Esophagus squamous epithelium (tissue), 5 donors: Measurements from ENCODE around the gene APOL1. TPM values are rescaled to one million over a fixed set of nuclear protein-coding genes. Genes with fewer than 3 reads are reported as not detected.
"Not testable (repeated sequence)": the region's sequence is repeated elsewhere in the genome, so short reads cannot be mapped to it uniquely, and the experiment has no call there.

Experiments
- DNase-seq: peaks from one replicate; lab custom pipeline; 2025; lab: John Stamatoyannopoulos, UW
- H3K27ac ChIP-seq, 4 donors: fragments of 200-600 bp; sonication (generic); one replicate each; pipeline ENCODE4 v1.5.1; 2016 to 2019; ENCODE audit warnings: mild to moderate bottlenecking in 1 of 4
- H3K27me3 ChIP-seq, 4 donors: fragments of 200-600 bp; sonication (generic); 1 replicate in 3 of 4; 2 replicates in 1 of 4; pipeline versions ENCODE4 v1.5.1 to v1.6.0; 2017 to 2021; ENCODE audit warnings: antibody characterized with exemption in 1 of 4
- H3K36me3 ChIP-seq, 3 donors: fragments of 200-600 bp; sonication (generic); one replicate each; pipeline ENCODE4 v1.5.1; 2016 to 2019
- H3K4me1 ChIP-seq, 3 donors: fragments of 200-600 bp; sonication (generic); one replicate each; pipeline ENCODE4 v1.5.1; 2017 to 2019
- H3K4me3 ChIP-seq, 4 donors: fragments of 200-600 bp; sonication (generic); 1 replicate in 3 of 4; 2 replicates in 1 of 4; pipeline ENCODE4 v1.5.1; 2016 to 2019; ENCODE audit warnings: mild to moderate bottlenecking in 2 of 4, moderate library complexity in 1 of 4
- H3K9me3 ChIP-seq, 3 donors: fragments of 200-600 bp; sonication (generic); one replicate each; pipeline ENCODE4 v1.5.1; 2016 to 2019
- POLR2A ChIP-seq, 4 donors: fragments of 450-650 bp; IDR thresholded peaks; one replicate each; pipeline ENCODE4 v1.6.1; 2017; ENCODE audit warnings: antibody characterized with exemption in 4 of 4, mild to moderate bottlenecking in 4 of 4, moderate library complexity in 3 of 4
- WGBS, 2 donors: methylation state at CpG; one replicate each; pipeline ENCODE4 v1.1.5; 2018; 5-methylcytosine and 5-hydroxymethylcytosine counted together
- intact Hi-C: fragments of 100-400 bp; cut with DNase I; formaldehyde crosslinking; loops from one replicate; pipeline ENCODE4 v1.15.0; 2022
- total RNA-seq, 4 donors: library from RNA; depleted of rRNA; stranded (reverse); fragments of >200 nt; gene quantifications; one replicate each; pipeline ENCODE4 v1.1.0, GENCODE V29; 2016
- TF ChIP-seq, protein P1 (sequence below), 6 experiments: fragments of 450-650 bp in 4 of 6; fragments of 200-600 bp in 2 of 6; sonication (generic) in 2 of 6; IDR thresholded peaks; one replicate each; pipeline ENCODE4 v1.5.1; 2016 to 2019; ENCODE audit warnings: antibody characterized with exemption in 6 of 6, mild to moderate bottlenecking in 4 of 6, moderate library complexity in 4 of 6
- donor health status: DM: yes; HTN: yes; CAD: no.

The APOL1 gene
- total RNA-seq, 4 donors from 2014 or later = 8.4 to 49.3 (median 20.6) TPM

DNA sequence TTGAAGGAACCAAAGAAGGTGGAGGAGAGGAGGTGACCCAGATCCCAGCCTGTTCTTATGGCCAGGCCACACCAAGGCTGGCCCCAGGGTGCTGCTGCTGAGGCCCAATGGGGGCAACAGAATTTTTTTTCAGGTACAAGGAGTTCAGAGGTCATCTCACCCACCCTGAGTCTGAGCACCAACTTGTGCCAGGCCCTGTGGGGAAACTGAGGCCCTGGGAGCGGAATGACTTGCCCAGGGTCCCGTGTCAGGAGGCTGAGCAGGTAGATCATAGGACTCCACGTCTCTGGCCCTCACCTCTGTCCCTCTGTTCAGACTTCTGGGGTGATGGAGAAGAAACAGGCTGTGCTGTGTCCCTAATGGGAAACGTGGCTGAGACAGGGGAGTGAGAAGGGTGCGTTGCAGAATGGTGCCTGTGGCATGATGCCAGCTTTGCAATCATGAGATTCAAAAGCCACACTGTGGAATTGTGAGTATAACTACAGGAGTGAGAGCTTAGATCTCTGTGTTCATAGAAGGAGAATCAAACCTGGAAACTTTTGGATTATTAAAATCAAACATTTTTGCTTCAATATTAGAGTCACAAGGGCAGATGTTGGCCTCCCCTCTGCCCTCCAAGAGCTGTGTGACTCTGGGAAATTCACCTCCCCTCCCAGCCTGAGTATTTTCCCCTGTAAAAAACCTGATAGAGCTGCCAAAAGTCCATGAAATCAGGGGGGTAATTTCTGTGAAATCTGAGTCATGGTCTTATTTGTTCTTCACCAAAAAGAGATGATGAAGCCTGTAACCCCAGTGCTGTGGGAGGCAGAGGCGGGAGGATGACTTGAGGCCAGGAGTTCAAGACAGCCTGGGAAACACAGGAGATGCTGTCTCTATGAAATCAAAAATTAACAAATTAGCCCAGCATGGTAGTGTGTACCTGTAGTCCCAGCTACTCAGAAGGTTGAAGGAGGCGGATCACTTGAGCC lies 874 bp downstream of the APOL1 start:
- peak overlapping the region; percentile 32 to 66 (median 46) for H3K4me3 ChIP-seq
- no peaks in the 10 kb centered on the region for H3K9me3 ChIP-seq
- peaks cover 0 to 22% (median 0%) of the 10 kb centered on the region in 3 donors for H3K36me3 ChIP-seq
- no peak for DNase-seq
- WGBS, 2 donors = 28 to 35% methylated on average over 4 of the region's 7 CpGs
- peak overlapping the region; percentile 78 to 93 (median 82) for H3K27ac ChIP-seq
- intact Hi-C loops = no loop called here
- TF ChIP-seq, protein P1, sequence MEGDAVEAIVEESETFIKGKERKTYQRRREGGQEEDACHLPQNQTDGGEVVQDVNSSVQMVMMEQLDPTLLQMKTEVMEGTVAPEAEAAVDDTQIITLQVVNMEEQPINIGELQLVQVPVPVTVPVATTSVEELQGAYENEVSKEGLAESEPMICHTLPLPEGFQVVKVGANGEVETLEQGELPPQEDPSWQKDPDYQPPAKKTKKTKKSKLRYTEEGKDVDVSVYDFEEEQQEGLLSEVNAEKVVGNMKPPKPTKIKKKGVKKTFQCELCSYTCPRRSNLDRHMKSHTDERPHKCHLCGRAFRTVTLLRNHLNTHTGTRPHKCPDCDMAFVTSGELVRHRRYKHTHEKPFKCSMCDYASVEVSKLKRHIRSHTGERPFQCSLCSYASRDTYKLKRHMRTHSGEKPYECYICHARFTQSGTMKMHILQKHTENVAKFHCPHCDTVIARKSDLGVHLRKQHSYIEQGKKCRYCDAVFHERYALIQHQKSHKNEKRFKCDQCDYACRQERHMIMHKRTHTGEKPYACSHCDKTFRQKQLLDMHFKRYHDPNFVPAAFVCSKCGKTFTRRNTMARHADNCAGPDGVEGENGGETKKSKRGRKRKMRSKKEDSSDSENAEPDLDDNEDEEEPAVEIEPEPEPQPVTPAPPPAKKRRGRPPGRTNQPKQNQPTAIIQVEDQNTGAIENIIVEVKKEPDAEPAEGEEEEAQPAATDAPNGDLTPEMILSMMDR (IDR thresholded peaks at IDR 0.05) = no peak
- no peak for TF ChIP-seq POLR2A (IDR thresholded peaks at IDR 0.05)
- H3K27me3 ChIP-seq = no peaks in the 10 kb centered on the region
- H3K4me1 ChIP-seq = peaks cover 28 to 85% (median 47%) of the 10 kb centered on the region in 3 donors

DNA sequence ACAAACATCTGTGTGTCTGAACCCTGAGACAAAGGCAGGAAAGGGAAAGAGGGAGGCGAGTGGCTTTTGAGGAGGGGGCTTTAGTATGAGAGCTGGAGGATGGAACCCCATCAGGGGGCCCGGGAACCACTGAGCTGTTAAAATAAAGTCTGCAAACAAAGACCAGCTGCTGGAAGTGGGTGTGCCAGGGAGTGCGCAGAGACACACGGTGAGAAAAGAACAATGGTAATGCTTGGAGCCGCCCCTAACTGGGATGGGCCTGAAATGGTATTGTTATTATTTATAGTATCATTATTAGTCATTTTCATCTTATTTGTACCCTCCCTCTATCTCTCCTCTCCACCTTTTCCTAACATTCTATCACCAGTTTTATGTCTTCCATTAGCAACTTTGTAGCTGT lies 2.6 kb downstream of the APOL1 start:
- no CpG with 5 or more reads among the region's 5 CpGs for WGBS, 2 donors
- H3K27me3 ChIP-seq, H3K9me3 ChIP-seq, DNase-seq, intact Hi-C loops: not testable (repeated sequence)
- H3K36me3 ChIP-seq = peaks cover 0 to 37% (median 0%) of the 10 kb centered on the region in 3 donors
- peaks cover 30 to 84% (median 53%) of the 10 kb centered on the region in 3 donors for H3K4me1 ChIP-seq
- peak overlapping the region in 3 of 4 donors; percentile 78 to 93 (median 81) for H3K27ac ChIP-seq
- peak overlapping the region in 2 of 4 donors; percentile 6 to 66 for H3K4me3 ChIP-seq

DNA sequence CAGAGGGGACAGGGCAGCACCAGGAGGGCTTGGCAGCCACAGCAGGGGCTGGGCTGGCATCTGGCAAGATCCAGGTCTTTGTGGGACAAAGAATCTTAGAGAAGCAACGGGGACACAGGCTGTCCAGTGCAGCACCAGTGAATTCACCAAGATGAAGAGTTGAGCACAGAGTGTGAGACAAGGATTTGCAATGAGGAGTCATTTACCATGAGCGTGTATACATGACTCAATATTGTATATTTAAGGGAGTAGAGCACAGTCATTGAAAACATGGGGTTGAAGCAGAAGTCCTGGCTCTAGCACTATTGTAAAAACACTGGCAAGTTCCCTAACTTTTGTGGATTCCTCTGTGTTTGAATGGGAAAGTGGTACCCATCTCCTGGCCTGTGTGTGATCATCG lies 3.5 kb downstream of the APOL1 start:
- Histone ChIP-seq H3K4me3 (no peak overlapping the region), H3K27ac (peak overlapping the region in 2 of 4 donors; percentile 38 to 54), H3K27me3 (no peaks in the 10 kb centered on the region), H3K36me3 (peaks cover 0 to 46% (median 0%) of the 10 kb centered on the region in 3 donors), H3K9me3 (no peaks in the 10 kb centered on the region), H3K4me1 (peaks cover 30 to 75% (median 47%) of the 10 kb centered on the region in 3 donors)
- no peak for TF ChIP-seq POLR2A (IDR thresholded peaks at IDR 0.05)
- TF ChIP-seq, protein P1 (IDR thresholded peaks at IDR 0.05) = no peak
- intact Hi-C loops = no loop called here
- WGBS, 2 donors = 74 to 81% methylated on average over 3 of the region's 3 CpGs
- DNase-seq = no peak

DNA sequence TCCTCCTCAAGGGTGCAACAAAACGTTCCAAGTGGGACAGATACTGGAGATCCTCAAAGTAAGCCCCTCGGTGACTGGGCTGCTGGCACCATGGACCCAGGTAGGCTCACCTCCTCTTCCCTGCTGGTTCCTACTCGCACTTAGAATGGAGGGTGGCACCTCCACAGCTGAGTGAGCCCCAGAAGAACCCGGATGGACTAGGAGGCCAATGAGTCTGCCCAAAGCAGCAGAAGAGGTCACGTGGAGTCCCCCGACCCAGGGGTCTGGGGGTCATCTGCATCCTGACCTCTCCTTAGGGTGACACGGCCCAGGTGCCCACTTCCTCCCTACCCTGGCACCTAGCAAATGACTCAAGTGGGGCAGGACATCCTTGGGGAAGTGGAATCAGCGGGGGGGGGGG lies 4.4 kb downstream of the APOL1 start:
- DNase-seq = no peak

DNA sequence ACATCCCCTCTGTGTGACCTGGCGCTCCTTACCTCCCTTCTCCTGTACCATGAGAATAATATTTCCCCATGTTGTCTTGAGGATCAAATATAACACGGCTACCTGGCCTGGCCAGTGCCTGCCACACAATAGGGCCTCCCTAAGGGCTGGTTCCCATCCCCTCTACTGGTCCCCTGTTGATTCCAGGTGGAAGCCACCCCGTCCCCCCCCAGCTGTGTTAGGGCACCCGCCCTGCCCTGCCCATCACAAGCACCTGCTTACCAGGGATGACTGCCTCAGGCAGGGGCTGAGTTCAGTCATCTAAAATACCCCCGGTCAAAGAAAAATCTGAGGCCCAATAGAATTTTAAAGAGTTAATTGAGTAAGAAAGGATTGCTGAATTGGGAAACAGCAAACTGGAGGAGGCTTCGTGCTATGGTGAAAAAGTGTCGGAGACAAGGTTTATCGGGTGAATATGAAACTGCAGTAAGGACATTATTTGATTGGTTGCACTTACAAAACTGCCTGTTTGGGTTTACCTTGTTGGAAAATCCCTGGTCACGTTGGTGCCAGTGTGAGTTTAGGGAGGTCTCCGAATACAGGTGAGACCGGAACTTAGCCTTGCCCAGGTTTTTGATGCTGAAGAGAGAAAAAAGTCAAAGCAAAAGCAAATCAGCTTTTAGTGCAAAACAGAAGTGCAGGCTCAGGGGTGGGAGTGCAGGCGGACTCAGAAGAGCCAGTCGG lies 5.2 kb downstream of the APOL1 start:
- TF ChIP-seq, protein P1 (IDR thresholded peaks at IDR 0.05) = no peak
- TF ChIP-seq POLR2A (IDR thresholded peaks at IDR 0.05) = no peak
- no peak for DNase-seq
- H3K4me3 ChIP-seq = no peak overlapping the region
- H3K27ac ChIP-seq = peak overlapping the region in 3 of 4 donors; percentile 41 to 55 (median 51)
- WGBS, 2 donors = 83% methylated on average over 9 to 11 of the region's 13 CpGs
- peaks cover 0 to 62% (median 5%) of the 10 kb centered on the region in 3 donors for H3K36me3 ChIP-seq
- H3K27me3 ChIP-seq = no peaks in the 10 kb centered on the region
- intact Hi-C loops = no loop called here
- H3K4me1 ChIP-seq = peaks cover 29 to 59% (median 39%) of the 10 kb centered on the region in 3 donors
- no peaks in the 10 kb centered on the region for H3K9me3 ChIP-seq

More for the DNA sequence above, 4.4 kb downstream of the APOL1 start:
- TF ChIP-seq POLR2A (IDR thresholded peaks at IDR 0.05) = no peak
- TF ChIP-seq, protein P1 (IDR thresholded peaks at IDR 0.05) = no peak
- WGBS, 2 donors = 77 to 100% methylated on average over 2 to 7 of the region's 8 CpGs
- Histone ChIP-seq H3K4me1 (peaks cover 30 to 67% (median 43%) of the 10 kb centered on the region in 3 donors), H3K36me3 (peaks cover 0 to 55% (median 0%) of the 10 kb centered on the region in 3 donors), H3K4me3 (no peak overlapping the region), H3K9me3 (no peaks in the 10 kb centered on the region), H3K27ac (peak overlapping the region in 1 of 4 donors; percentile 1), H3K27me3 (no peaks in the 10 kb centered on the region)
- intact Hi-C loops = no loop called here
